WI38 (cell line): Measurements from ENCODE around the gene IL2RG.

ENCODE experiments used
- H3K4me3 ChIP-seq: 2 replicates; pipeline ENCODE4 v1.5.1; 2011; ENCODE audit warnings: low read depth, mild to moderate bottlenecking, control low read depth, low read length
- TF ChIP-seq, protein P1 (sequence below): IDR thresholded peaks from 2 replicates; pipeline ENCODE4 v1.5.1; 2012; ENCODE audit warnings: low read depth, mild to moderate bottlenecking, control low read depth, low read length

Gene IL2RG

GRCh38 chrX:71148278-71148663 is 36.9 kb upstream of the IL2RG start:
- no peak overlapping the region for H3K4me3 ChIP-seq
- TF ChIP-seq, protein P1, sequence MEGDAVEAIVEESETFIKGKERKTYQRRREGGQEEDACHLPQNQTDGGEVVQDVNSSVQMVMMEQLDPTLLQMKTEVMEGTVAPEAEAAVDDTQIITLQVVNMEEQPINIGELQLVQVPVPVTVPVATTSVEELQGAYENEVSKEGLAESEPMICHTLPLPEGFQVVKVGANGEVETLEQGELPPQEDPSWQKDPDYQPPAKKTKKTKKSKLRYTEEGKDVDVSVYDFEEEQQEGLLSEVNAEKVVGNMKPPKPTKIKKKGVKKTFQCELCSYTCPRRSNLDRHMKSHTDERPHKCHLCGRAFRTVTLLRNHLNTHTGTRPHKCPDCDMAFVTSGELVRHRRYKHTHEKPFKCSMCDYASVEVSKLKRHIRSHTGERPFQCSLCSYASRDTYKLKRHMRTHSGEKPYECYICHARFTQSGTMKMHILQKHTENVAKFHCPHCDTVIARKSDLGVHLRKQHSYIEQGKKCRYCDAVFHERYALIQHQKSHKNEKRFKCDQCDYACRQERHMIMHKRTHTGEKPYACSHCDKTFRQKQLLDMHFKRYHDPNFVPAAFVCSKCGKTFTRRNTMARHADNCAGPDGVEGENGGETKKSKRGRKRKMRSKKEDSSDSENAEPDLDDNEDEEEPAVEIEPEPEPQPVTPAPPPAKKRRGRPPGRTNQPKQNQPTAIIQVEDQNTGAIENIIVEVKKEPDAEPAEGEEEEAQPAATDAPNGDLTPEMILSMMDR: no peak

DNA sequence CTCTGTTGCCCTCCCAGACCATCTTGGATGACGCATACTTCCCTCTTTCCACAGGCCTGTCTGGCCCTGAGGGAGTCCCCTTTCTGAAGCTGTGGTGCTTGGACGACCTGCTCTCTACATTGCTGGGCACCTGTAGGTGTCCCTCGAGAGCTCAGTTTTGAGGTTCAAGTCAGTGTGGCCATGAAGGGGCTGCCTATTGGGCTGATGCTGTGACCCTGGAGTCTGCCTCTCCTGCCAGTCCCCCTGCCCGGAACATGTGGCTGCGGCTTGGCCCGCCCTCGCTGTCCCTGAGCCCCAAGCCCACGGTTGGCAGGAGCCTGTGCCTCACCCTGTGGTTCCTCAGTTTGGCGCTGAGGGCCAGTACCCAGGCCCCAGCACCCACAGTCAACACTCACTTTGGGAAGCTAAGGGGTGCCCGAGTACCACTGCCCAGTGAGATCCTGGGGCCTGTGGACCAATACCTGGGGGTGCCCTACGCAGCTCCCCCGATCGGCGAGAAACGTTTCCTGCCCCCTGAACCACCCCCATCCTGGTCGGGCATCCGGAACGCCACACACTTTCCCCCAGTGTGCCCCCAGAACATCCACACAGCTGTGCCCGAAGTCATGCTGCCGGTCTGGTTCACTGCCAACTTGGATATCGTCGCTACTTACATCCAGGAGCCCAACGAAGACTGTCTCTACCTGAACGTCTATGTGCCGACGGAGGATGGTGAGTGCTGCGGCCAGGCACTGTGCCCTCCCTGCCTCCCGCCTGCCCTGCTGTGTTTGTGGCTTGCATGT is 36.3 kb upstream of the IL2RG start:
- H3K4me3 ChIP-seq: no peak overlapping the region
- TF ChIP-seq, protein P1: no peak

DNA sequence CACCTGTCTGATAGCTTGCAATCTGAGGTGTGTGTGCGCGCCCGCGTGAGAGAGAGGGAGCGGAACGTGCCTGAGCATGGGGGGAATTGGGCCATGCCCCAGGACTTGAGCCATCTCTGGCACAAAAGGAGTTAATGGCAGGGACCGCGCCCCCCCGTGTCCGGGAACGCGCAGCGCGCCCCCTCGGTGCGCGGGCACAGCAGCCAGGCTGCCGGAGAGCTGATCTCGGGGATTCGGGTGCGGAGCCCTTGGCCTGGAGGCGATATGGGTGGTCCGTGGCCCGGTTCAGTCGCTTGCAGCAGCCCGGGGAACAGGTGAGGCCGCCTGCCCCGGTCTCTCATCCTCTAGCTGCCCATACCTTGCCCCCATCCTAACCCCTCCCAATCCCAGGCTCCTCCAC is 33.3 kb upstream of the IL2RG start, which contains the start of gene NLGN3:
Gene NLGN3, plus strand, starts transcription at position 191 of the 400 bp plus-strand sequence. CDS start 2,909 bp downstream, outside the sequence.
- no peak within 1 kb of the TSS for H3K4me3 ChIP-seq
- TF ChIP-seq, protein P1: no peak

DNA sequence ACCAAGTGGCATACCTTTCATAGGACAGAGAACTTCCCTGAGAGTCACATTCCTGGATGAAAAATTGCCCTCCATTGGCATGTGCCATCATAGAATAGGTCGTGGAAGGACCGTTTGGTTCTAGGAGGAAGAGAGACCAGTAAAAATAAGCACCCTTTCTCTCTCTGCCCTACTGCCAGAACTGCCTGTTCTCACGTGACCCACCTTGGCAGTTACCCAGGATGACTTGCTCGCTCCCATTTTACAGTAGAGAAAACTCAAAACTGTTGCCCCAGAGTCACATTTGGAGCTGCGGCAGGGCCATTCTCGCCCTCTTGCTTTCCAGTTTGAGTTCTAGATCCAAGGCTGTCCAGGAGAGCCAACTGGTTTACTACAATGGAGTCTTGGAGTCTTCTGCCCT is 32.1 kb upstream of the IL2RG start:
- TF ChIP-seq, protein P1: no peak
- no peak overlapping the region for H3K4me3 ChIP-seq

- TF ChIP-seq, protein P1: no peak
- no peak overlapping the region for H3K4me3 ChIP-seq
These were observed 29.1 kb upstream of the IL2RG start for GRCh38 chrX:71140440-71140839.

DNA sequence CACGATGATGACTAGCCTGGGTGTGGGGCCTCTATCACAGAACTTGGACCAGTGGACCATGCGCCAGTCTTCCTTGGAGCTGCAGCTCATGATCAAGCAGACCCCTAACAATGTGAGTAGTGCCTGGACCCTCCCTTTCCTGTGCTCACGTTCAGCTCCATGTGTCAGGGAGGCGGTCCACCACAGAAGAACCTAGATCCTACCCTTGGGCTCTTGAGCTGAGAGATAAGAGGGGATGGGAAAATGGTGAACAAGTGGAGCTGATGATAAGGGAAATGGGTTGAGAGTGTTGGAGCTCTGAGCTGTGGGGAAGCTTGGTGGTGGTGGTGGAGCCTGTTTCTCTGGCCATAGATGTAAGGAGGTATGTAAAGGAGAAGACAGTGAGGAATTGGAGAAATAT is 20.1 kb upstream of the IL2RG start:
- H3K4me3 ChIP-seq: no peak overlapping the region
- TF ChIP-seq, protein P1: no peak

DNA sequence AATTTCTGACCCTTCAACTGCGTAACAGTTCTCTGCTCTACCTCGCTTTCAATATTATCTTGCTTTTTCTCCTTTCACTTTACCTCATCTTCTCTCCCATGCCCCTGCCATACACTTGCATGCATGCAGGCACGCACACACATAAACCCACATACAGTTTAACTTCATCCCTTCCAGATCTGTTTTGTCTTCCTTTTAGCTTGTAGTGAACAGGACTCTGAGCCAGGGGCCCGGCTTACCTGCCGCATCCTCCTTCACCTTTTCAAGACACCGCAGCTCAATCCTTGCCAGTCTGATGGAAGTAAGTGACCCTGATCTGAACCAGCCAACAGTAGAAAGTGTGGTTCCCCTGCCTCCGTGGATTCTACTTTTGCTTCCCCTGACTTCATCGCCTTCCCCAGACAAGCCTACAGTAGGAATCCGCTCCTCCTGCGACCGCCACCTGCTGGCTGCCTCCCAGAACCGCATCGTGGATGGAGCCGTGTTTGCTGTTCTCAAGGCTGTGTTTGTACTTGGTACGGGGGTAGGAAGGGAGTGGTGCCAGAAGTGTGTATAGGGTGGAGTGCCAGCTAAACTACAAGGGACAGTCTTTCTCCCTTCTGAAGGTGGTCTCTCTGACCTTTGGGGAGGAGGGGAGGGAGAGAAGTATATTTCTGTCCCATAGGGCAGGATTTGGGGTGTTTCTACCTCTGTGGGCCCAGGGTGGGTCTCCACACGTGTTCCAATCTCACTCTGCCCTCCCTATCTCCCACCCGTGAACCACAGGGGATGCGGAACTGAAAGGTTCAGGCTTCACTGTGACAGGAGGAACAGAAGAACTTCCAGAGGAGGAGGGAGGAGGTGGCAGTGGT is 17.8 kb upstream of the IL2RG start:
- H3K4me3 ChIP-seq: no peak overlapping the region
- TF ChIP-seq, protein P1: peak; percentile 70
